SK-N-SH (cell line): ENCODE data around the gene GREM2. TPM values are rescaled to one million over a fixed set of nuclear protein-coding genes. Genes with fewer than 3 reads are reported as not detected.

Experiments
- CTCF ChIA-PET: fragments of 300-600, 350-600 bp; formaldehyde crosslinking; extraction: SDS; loops from one replicate; lab custom pipeline; 2021; lab: Yijun Ruan, JAX
- POLR2A ChIA-PET: fragments of 350-600 bp; sonication (Branson Sonifier 250); formaldehyde crosslinking; extraction: SDS; loops from one replicate; lab custom pipeline; 2020; ENCODE audit warnings: antibody characterized with exemption, inconsistent platforms; lab: Yijun Ruan, JAX
- DNase-seq: peaks from one replicate; pipeline ENCODE4 v3.0.0; 2012
- H2AFZ ChIP-seq: fragments of 200-600 bp; sonication (generic); 2 replicates; pipeline ENCODE4 v1.8.1; 2016; ENCODE audit warnings: antibody characterized with exemption, mild to moderate bottlenecking, low read depth
- H3F3A ChIP-seq: fragments of 200-600 bp; sonication (generic); replicated peaks from 2 replicates; pipeline ENCODE3; 2016; ENCODE audit warnings: antibody characterized with exemption, mild to moderate bottlenecking; ENCODE audit not compliant: insufficient read depth
- H3K27ac ChIP-seq, 2 experiments: fragments of 200-500 bp in 1 of 2; fragments of 200-600 bp in 1 of 2; sonication (Bioruptor generic) in 1 of 2; sonication (generic), shearing (Covaris generic) in 1 of 2; 2 replicates each; pipeline versions ENCODE4 v1.5.1 to v1.6.1; 2014 to 2016; ENCODE audit warnings: low read depth in 2 of 2, inconsistent platforms in 1 of 2, low read length in 1 of 2, mild to moderate bottlenecking in 1 of 2, mixed read lengths in 1 of 2
- H3K27me3 ChIP-seq: fragments of 200-600 bp; sonication (generic), shearing (Covaris generic); 2 replicates; pipeline ENCODE4 v1.6.1; 2016; ENCODE audit warnings: mixed run types; ENCODE audit not compliant: insufficient read depth
- H3K36me3 ChIP-seq, 2 experiments: fragments of 200-500 bp in 1 of 2; fragments of 200-600 bp in 1 of 2; sonication (Bioruptor generic) in 1 of 2; sonication (generic) in 1 of 2; replicated peaks in 1 of 2; 2 replicates each; pipeline versions ENCODE3 to v1.5.1; 2014 to 2016; ENCODE audit warnings: low read length in 1 of 2, mild to moderate bottlenecking in 1 of 2; ENCODE audit not compliant: insufficient read depth in 2 of 2, control insufficient read depth in 1 of 2
- H3K4me1 ChIP-seq, 2 experiments: fragments of 200-500 bp in 1 of 2; fragments of 200-600 bp in 1 of 2; sonication (Bioruptor generic) in 1 of 2; sonication (generic), shearing (Covaris generic) in 1 of 2; 2 replicates each; pipeline versions ENCODE4 v1.5.1 to v1.6.1; 2014 to 2016; ENCODE audit warnings: low read depth in 1 of 2, low read length in 1 of 2, mixed run types in 1 of 2; ENCODE audit not compliant: insufficient read depth in 2 of 2, control insufficient read depth in 1 of 2
- H3K4me2 ChIP-seq: fragments of 200-600 bp; sonication (generic), shearing (Covaris generic); 2 replicates; pipeline ENCODE4 v1.6.1; 2017; ENCODE audit warnings: mixed run types
- H3K4me3 ChIP-seq, 2 experiments: fragments of 200-500 bp in 1 of 2; fragments of 200-600 bp in 1 of 2; sonication (Bioruptor generic) in 1 of 2; sonication (generic), shearing (Covaris generic) in 1 of 2; 2 replicates each; pipeline versions ENCODE4 v1.5.1 to v1.8.1; 2014 to 2016; ENCODE audit warnings: low read depth in 2 of 2, inconsistent platforms in 1 of 2, low read length in 1 of 2, mild to moderate bottlenecking in 1 of 2, mixed read lengths in 1 of 2, moderate library complexity in 1 of 2
- H3K79me2 ChIP-seq: fragments of 200-600 bp; sonication (generic); 2 replicates; pipeline ENCODE4 v1.8.1; 2017; ENCODE audit warnings: mild to moderate bottlenecking; ENCODE audit not compliant: insufficient read depth
- H3K9ac ChIP-seq: fragments of 200-600 bp; sonication (generic); 2 replicates; pipeline ENCODE4 v1.6.1; 2017; ENCODE audit warnings: mixed run types
- H3K9me2 ChIP-seq: fragments of 200-600 bp; sonication (generic); 2 replicates; pipeline ENCODE4 v1.6.1; 2017; ENCODE audit warnings: mixed run types
- H3K9me3 ChIP-seq: fragments of 200-600 bp; sonication (generic); 2 replicates; pipeline ENCODE4 v1.6.1; 2017; ENCODE audit warnings: mixed run types, mild to moderate bottlenecking, moderate library complexity
- H4K20me1 ChIP-seq: fragments of 200-600 bp; sonication (generic); 2 replicates; pipeline ENCODE4 v1.6.1; 2017; ENCODE audit warnings: mild to moderate bottlenecking, mixed run types; ENCODE audit not compliant: insufficient read depth
- CHD2 ChIP-seq: fragments of 150-350 bp; IDR thresholded peaks from 2 replicates; pipeline ENCODE4 v1.6.1; 2018; ENCODE audit warnings: low read length; ENCODE audit not compliant: partially characterized antibody
- FOXJ3 ChIP-seq: sonication (generic); formaldehyde crosslinking; IDR thresholded peaks from 2 replicates; pipeline ENCODE4 v1.5.1; 2020; ENCODE audit warnings: mild to moderate bottlenecking, missing genetic modification reagents
- FOXM1 ChIP-seq: IDR thresholded peaks from 2 replicates; pipeline ENCODE4 v1.4.0; 2012; ENCODE audit warnings: low read depth, mild to moderate bottlenecking
- IRF3 ChIP-seq: fragments of 150-350 bp; IDR thresholded peaks from 2 replicates; pipeline ENCODE4 v1.6.1; 2016; ENCODE audit warnings: mild to moderate bottlenecking, low read depth, low read length
- JUND ChIP-seq: IDR thresholded peaks from 2 replicates; pipeline ENCODE4 v1.4.0; 2012
- MAX ChIP-seq: IDR thresholded peaks from 2 replicates; pipeline ENCODE4 v1.4.0; 2012; ENCODE audit warnings: low read depth
- MEF2A ChIP-seq: IDR thresholded peaks from 2 replicates; pipeline ENCODE4 v1.4.0; 2012; ENCODE audit warnings: low read depth, borderline replicate concordance
- MXI1 ChIP-seq: IDR thresholded peaks from 2 replicates; pipeline ENCODE4 v1.6.1; 2012; ENCODE audit warnings: mild to moderate bottlenecking, low read depth, low read length, improper control_type of control experiment
- NRF1 ChIP-seq: IDR thresholded peaks from 2 replicates; pipeline ENCODE4 v1.6.1; 2012; ENCODE audit warnings: low read depth, mild to moderate bottlenecking, low read length
- RXRA ChIP-seq: IDR thresholded peaks from 2 replicates; pipeline ENCODE4 v1.4.0; 2012; ENCODE audit warnings: low read depth, mild to moderate bottlenecking, borderline replicate concordance
- SMC3 ChIP-seq: IDR thresholded peaks from 2 replicates; pipeline ENCODE4 v1.6.1; 2012; ENCODE audit warnings: low read depth, low read length, improper control_type of control experiment
- TEAD4 ChIP-seq: IDR thresholded peaks from 2 replicates; pipeline ENCODE4 v1.4.0; 2012; ENCODE audit warnings: mild to moderate bottlenecking, borderline replicate concordance; ENCODE audit not compliant: insufficient read depth
- USF2 ChIP-seq: fragments of 150-350 bp; IDR thresholded peaks from 2 replicates; pipeline ENCODE4 v1.6.1; 2017; ENCODE audit warnings: antibody characterized with exemption, low read length, low read depth, borderline replicate concordance
- ZBTB33 ChIP-seq: IDR thresholded peaks from 2 replicates; pipeline ENCODE4 v1.4.0; 2012; ENCODE audit warnings: low read depth, borderline replicate concordance
- WGBS: methylation state at CpG from one replicate; pipeline ENCODE4 v1.1.6; 2017; ENCODE audit warnings: low lambda C conversion rate; 5-methylcytosine and 5-hydroxymethylcytosine counted together
- polyA plus RNA-seq, 3 experiments: library from polyadenylated mRNA; depleted of rRNA; stranded (reverse); fragments of >200 nt; gene quantifications; 2 replicates each; pipeline ENCODE4 v1.2.3, GENCODE V29; 2012

The GREM2 gene
- polyA plus RNA-seq, 1 of the 3 experiments (the other 2 are of a cell fraction): 0.94 TPM

GRCh38 chr1:240612811-240613210, 856 bp upstream of the GREM2 start (continued):
- TF ChIP-seq IRF3 (no peak), NRF1 (no peak)

- Histone ChIP-seq H3K9ac (peak overlapping the region; percentile 29; the same call in 1 of the 2 replicates), H3K27me3 (no peaks in the 10 kb centered on the region), H3K4me2 (peak overlapping the region; percentile 85), H3K27ac (no peak overlapping the region), H3K9me3 (no peaks in the 10 kb centered on the region), H3K4me1 (peaks cover 0 to 7% of the 10 kb centered on the region in 2 experiments; a peak in 2 of 4 replicates), H2AFZ (peak overlapping the region; percentile 90), H3K9me2 (no peaks in the 10 kb centered on the region), H3F3A (peaks cover 7% of the 10 kb centered on the region), H3K79me2 (no peaks in the 10 kb centered on the region), H3K36me3 (no peaks in the 10 kb centered on the region), H3K4me3 (peak overlapping the region; percentile 72 to 75), H4K20me1 (no peaks in the 10 kb centered on the region)
- 10% methylated on average over 12 of the region's 12 CpGs for WGBS
- CTCF ChIA-PET: interaction anchor here (1.0 to 3.2 kb wide), 2 partner anchors 81 to 146 kb away, joined by 3 to 18 read pairs; no protein-coding TSS in a partner anchor
- DNase-seq: peak; percentile 31
- POLR2A ChIA-PET: no interaction called here
- TF ChIP-seq TEAD4 (no peak), FOXJ3 (CRISPR knock-in tag) (no peak), JUND (no peak), IRF3 (no peak), CHD2 (no peak), ZBTB33 (no peak), SMC3 (no peak), MEF2A (no peak), MXI1 (no peak), RXRA (no peak), FOXM1 (no peak), USF2 (no peak), MAX (no peak)
Measured at GRCh38 chr1:240611228-240611618, 732 bp downstream of the GREM2 start.
